Neural cell (in vitro differentiated cells): ENCODE data around the gene IDH3B. TPM values are rescaled to one million over a fixed set of nuclear protein-coding genes. Genes with fewer than 3 reads are reported as not detected.

Source experiments
- H2AFZ ChIP-seq: fragments of 200-600, 300-800 bp; sonication (generic), shearing (Covaris generic); 2 replicates; pipeline ENCODE4 v1.6.0; 2014; ENCODE audit warnings: low read depth, mild to moderate bottlenecking, antibody characterized with exemption, low read length, moderate library complexity
- H3F3A ChIP-seq: fragments of 200-600 bp; shearing (Covaris generic); 2 replicates; pipeline ENCODE4 v1.6.1; 2016; ENCODE audit warnings: mild to moderate bottlenecking, moderate library complexity, mixed read lengths, antibody characterized with exemption, low read length; ENCODE audit not compliant: insufficient read depth, poor library complexity, severe bottlenecking
- H3K27ac ChIP-seq: fragments of 200-600, 300-800 bp; sonication (generic), shearing (Covaris generic); 2 replicates; pipeline ENCODE4 v1.5.1; 2014; ENCODE audit warnings: mild to moderate bottlenecking, low read length, moderate library complexity
- H3K27me3 ChIP-seq: fragments of 300-800, 200-600 bp; sonication (generic), shearing (Covaris generic); 2 replicates; pipeline ENCODE4 v1.6.0; 2014; ENCODE audit warnings: mild to moderate bottlenecking, low read depth, low read length, moderate library complexity; ENCODE audit not compliant: insufficient read depth
- H3K36me3 ChIP-seq: fragments of 300-800, 200-600 bp; sonication (generic), shearing (Covaris generic); 2 replicates; pipeline ENCODE4 v1.5.1; 2014; ENCODE audit warnings: mild to moderate bottlenecking, antibody characterized with exemption, low read length, moderate library complexity; ENCODE audit not compliant: insufficient read depth
- H3K4me2 ChIP-seq: fragments of 300-800, 200-600 bp; sonication (generic), shearing (Covaris generic); 2 replicates; pipeline ENCODE4 v1.6.0; 2014; ENCODE audit warnings: mild to moderate bottlenecking, low read length
- H3K4me3 ChIP-seq: fragments of 300-800, 200-600 bp; sonication (generic), shearing (Covaris generic); 2 replicates; pipeline ENCODE4 v1.5.1; 2014; ENCODE audit warnings: mild to moderate bottlenecking, low read length, moderate library complexity
- H3K79me2 ChIP-seq: fragments of 200-600 bp; shearing (Covaris generic); replicated peaks from 2 replicates; pipeline ENCODE4 v1.6.0; 2014; ENCODE audit warnings: mild to moderate bottlenecking, low read length, moderate library complexity; ENCODE audit not compliant: insufficient read depth
- H3K9ac ChIP-seq: fragments of 300-800, 200-600 bp; sonication (generic), shearing (Covaris generic); 2 replicates; pipeline ENCODE4 v1.6.1; 2016; ENCODE audit warnings: mild to moderate bottlenecking, low read length, mixed read lengths
- H3K9me2 ChIP-seq: fragments of 200-600 bp; shearing (Covaris generic); 2 replicates; pipeline ENCODE4 v1.6.1; 2016; ENCODE audit warnings: mild to moderate bottlenecking, low read length, mixed read lengths; ENCODE audit not compliant: insufficient read depth
- H3K9me3 ChIP-seq: fragments of 200-600, 300-800 bp; sonication (generic), shearing (Covaris generic); 2 replicates; pipeline ENCODE4 v1.6.1; 2016; ENCODE audit warnings: mild to moderate bottlenecking, mixed run types, low read length, moderate library complexity, mixed read lengths
- H4K20me1 ChIP-seq: fragments of 200-600 bp; shearing (Covaris generic); 2 replicates; pipeline ENCODE4 v1.6.1; 2016; ENCODE audit warnings: mild to moderate bottlenecking, mixed run types; ENCODE audit not compliant: insufficient read depth
- CTCF ChIP-seq: fragments of 450-650 bp; IDR thresholded peaks from 2 replicates; pipeline ENCODE4 v1.5.1; 2014; ENCODE audit warnings: antibody characterized with exemption, mild to moderate bottlenecking, moderate library complexity; ENCODE audit not compliant: poor library complexity, severe bottlenecking
- EP300 ChIP-seq: fragments of 450-650 bp; conservative IDR thresholded peaks from 2 replicates; pipeline ENCODE4 v1.6.1; 2014; ENCODE audit warnings: antibody characterized with exemption, mild to moderate bottlenecking, moderate library complexity; ENCODE audit not compliant: poor library complexity, severe bottlenecking
- EZH2 ChIP-seq: fragments of 200-600, 300-800 bp; shearing (Covaris generic), sonication (generic); IDR thresholded peaks from 2 replicates; pipeline ENCODE4 v1.6.1; 2014; ENCODE audit warnings: antibody characterized with exemption, low read length, borderline replicate concordance, mild to moderate bottlenecking; ENCODE audit not compliant: insufficient read depth, poor library complexity, severe bottlenecking
- MXI1 ChIP-seq: fragments of 450-650 bp; conservative IDR thresholded peaks from 2 replicates; pipeline ENCODE4 v1.6.1; 2014; ENCODE audit warnings: antibody characterized with exemption, mild to moderate bottlenecking; ENCODE audit not compliant: poor library complexity, severe bottlenecking
- POLR2AphosphoS5 ChIP-seq: IDR thresholded peaks from 2 replicates; pipeline ENCODE4 v1.6.1; 2012
- RAD21 ChIP-seq: fragments of 450-650 bp; conservative IDR thresholded peaks from 2 replicates; pipeline ENCODE4 v1.6.1; 2014; ENCODE audit warnings: antibody characterized with exemption, mild to moderate bottlenecking, moderate library complexity
- SMC3 ChIP-seq: fragments of 450-650 bp; conservative IDR thresholded peaks from 2 replicates; pipeline ENCODE4 v1.6.1; 2014; ENCODE audit warnings: antibody characterized with exemption, mild to moderate bottlenecking, moderate library complexity; ENCODE audit not compliant: poor library complexity
- TAF1 ChIP-seq: IDR thresholded peaks from 2 replicates; pipeline ENCODE4 v1.6.1; 2012; ENCODE audit warnings: low read depth
- polyA plus RNA-seq: library from polyadenylated mRNA; depleted of rRNA; stranded (reverse); fragments of >200 nt; gene quantifications from 2 replicates; pipeline ENCODE4 v1.2.3, GENCODE V29; 2014
- TF ChIP-seq, protein P1 (sequence below): IDR thresholded peaks from 2 replicates; pipeline ENCODE4 v1.6.1; 2012; ENCODE audit warnings: borderline replicate concordance

Gene IDH3B
- polyA plus RNA-seq, 1 donor from 2014 or later: 307 TPM

DNA sequence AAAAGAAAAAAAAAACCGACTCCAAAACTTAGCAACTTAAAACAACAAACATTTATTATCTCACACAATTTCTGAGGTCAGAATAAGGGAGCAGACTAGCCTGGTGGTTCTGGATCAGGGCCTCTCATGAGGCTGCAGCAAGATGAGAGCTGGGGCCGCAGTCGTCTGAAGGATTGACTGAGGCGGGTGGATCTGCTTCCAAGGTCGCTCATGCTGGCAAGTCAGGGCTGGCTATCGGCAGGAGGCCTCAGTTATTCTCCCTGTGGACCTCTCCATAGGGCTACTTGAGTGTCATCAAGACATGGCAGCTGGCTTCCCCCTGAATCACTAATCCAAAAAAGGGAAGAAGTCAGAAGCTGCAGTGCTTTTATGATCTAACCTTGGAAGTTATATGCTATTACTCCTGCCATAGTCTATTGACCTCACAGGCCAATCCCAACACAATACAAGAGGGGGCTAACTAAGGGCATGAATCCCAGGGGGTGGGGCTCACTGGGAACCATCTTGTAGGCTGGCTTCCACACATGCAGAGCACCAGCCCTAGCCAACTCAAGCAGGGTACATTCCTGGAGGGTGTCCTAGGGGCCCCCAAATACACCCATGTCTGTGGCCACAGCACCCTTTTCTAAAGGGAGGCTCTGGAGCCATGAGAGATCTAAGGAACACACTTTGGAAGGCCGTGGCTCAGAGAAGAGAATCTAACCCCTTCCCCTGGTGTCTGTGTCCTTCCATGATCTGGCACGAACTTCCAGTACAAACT is 39.9 kb upstream of the IDH3B start:
- Histone ChIP-seq H3K9me3 (no peaks in the 10 kb centered on the region), H3K27me3 (no peaks in the 10 kb centered on the region), H3K27ac (no peak overlapping the region), H3K9ac (no peak overlapping the region), H3K9me2 (no peaks in the 10 kb centered on the region), H4K20me1 (no peaks in the 10 kb centered on the region), H3K36me3 (no peaks in the 10 kb centered on the region), H3K4me2 (no peak overlapping the region), H2AFZ (no peak overlapping the region), H3K79me2 (no peaks in the 10 kb centered on the region), H3K4me3 (no peak overlapping the region), H3F3A (no peaks in the 10 kb centered on the region)
- TF ChIP-seq RAD21 (no peak), POLR2AphosphoS5 (no peak), EZH2 (no peak), EP300 (no peak), TAF1 (no peak), MXI1 (no peak), CTCF (no peak), SMC3 (no peak)
- TF ChIP-seq, protein P1, sequence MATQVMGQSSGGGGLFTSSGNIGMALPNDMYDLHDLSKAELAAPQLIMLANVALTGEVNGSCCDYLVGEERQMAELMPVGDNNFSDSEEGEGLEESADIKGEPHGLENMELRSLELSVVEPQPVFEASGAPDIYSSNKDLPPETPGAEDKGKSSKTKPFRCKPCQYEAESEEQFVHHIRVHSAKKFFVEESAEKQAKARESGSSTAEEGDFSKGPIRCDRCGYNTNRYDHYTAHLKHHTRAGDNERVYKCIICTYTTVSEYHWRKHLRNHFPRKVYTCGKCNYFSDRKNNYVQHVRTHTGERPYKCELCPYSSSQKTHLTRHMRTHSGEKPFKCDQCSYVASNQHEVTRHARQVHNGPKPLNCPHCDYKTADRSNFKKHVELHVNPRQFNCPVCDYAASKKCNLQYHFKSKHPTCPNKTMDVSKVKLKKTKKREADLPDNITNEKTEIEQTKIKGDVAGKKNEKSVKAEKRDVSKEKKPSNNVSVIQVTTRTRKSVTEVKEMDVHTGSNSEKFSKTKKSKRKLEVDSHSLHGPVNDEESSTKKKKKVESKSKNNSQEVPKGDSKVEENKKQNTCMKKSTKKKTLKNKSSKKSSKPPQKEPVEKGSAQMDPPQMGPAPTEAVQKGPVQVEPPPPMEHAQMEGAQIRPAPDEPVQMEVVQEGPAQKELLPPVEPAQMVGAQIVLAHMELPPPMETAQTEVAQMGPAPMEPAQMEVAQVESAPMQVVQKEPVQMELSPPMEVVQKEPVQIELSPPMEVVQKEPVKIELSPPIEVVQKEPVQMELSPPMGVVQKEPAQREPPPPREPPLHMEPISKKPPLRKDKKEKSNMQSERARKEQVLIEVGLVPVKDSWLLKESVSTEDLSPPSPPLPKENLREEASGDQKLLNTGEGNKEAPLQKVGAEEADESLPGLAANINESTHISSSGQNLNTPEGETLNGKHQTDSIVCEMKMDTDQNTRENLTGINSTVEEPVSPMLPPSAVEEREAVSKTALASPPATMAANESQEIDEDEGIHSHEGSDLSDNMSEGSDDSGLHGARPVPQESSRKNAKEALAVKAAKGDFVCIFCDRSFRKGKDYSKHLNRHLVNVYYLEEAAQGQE: no peak

DNA sequence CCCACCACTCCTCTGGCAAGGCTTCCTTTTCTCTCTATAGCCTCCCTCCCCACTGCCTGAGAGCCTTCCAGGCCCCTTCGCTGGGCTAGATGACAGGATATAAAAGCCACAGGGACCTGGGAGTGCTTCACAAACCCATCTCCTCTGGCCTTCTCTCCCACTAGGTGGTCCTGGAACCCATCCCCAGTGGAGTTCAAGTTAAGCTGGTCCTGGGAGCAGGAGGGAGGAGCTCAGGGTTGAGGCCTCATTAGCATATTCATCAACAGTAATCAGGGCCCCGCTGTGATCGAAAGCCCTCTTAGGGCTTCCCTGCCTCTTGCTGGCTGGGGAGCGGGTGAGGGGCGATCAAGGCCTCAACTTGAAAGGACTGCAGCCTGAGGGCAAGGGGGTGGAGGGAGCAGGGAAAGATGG is 37.7 kb upstream of the IDH3B start:
- Histone ChIP-seq H3K79me2 (no peaks in the 10 kb centered on the region), H3F3A (no peaks in the 10 kb centered on the region), H4K20me1 (no peaks in the 10 kb centered on the region), H3K4me2 (no peak overlapping the region), H3K9me2 (no peaks in the 10 kb centered on the region), H3K4me3 (no peak overlapping the region), H3K9me3 (no peaks in the 10 kb centered on the region), H3K27ac (no peak overlapping the region), H3K36me3 (no peaks in the 10 kb centered on the region), H3K27me3 (no peaks in the 10 kb centered on the region), H2AFZ (no peak overlapping the region), H3K9ac (no peak overlapping the region)
- TF ChIP-seq EZH2 (no peak), SMC3 (no peak), MXI1 (no peak), TAF1 (no peak)
